WERI-Rb-1 (cell line): ENCODE data around the gene DMRTA1.
"Not testable (repeated sequence)": the region's sequence is repeated elsewhere in the genome, so short reads cannot be mapped to it uniquely, and the experiment has no call there.

Source experiments
- DNase-seq: peaks from one replicate; pipeline ENCODE4 v3.0.0-alpha.2; 2020
- H3K27ac ChIP-seq: fragments of 250-450 bp; sonication (Bioruptor Pico); 2 replicates; pipeline ENCODE4 v1.5.1; 2020; ENCODE audit warnings: mild to moderate bottlenecking, moderate library complexity
- H3K27me3 ChIP-seq: fragments of 250-450 bp; sonication (Bioruptor Pico); 2 replicates; pipeline ENCODE4 v1.5.1; 2021; ENCODE audit warnings: mild to moderate bottlenecking, low read depth, moderate library complexity; ENCODE audit not compliant: insufficient read depth, severe bottlenecking
- H3K36me3 ChIP-seq: fragments of 250-450 bp; sonication (Bioruptor Pico); 2 replicates; pipeline ENCODE4 v1.5.1; 2020; ENCODE audit warnings: mild to moderate bottlenecking, moderate library complexity
- H3K4me3 ChIP-seq: 2 replicates; pipeline ENCODE4 v1.5.1; 2011; ENCODE audit warnings: low read depth, mild to moderate bottlenecking, control low read depth, low read length
- H3K9me3 ChIP-seq: fragments of 250-450 bp; sonication (Bioruptor Pico); 2 replicates; pipeline ENCODE4 v1.5.1; 2021; ENCODE audit warnings: mild to moderate bottlenecking, moderate library complexity; ENCODE audit not compliant: severe bottlenecking
- CTCF ChIP-seq: IDR thresholded peaks from 2 replicates; pipeline ENCODE4 v1.5.1; 2011; ENCODE audit warnings: low read depth, mild to moderate bottlenecking, control low read depth, inconsistent platforms, low read length

DMRTA1 gene

GRCh38 chr9:22416692-22417060 is 29.9 kb upstream of the DMRTA1 start:
- no peak for DNase-seq
- TF ChIP-seq CTCF, result no peak
- H3K27me3 ChIP-seq, result peaks cover 5% of the 10 kb centered on the region
- no peak overlapping the region for H3K27ac ChIP-seq
- H3K4me3 ChIP-seq, result no peak overlapping the region
- no peaks in the 10 kb centered on the region for H3K9me3 ChIP-seq
- H3K36me3 ChIP-seq, result no peaks in the 10 kb centered on the region

- Histone ChIP-seq H3K36me3 (no peaks in the 10 kb centered on the region), H3K27ac (no peak overlapping the region), H3K9me3 (no peaks in the 10 kb centered on the region), H3K4me3 (no peak overlapping the region), H3K27me3 (peaks cover 6% of the 10 kb centered on the region)
- DNase-seq, result no peak
- no peak for TF ChIP-seq CTCF
These were observed 23.1 kb upstream of the DMRTA1 start for GRCh38 chr9:22423566-22423965.

GRCh38 chr9:22424616-22425015 is 22.0 kb upstream of the DMRTA1 start:
- H3K27me3 ChIP-seq, result peaks cover 6% of the 10 kb centered on the region
- no peak overlapping the region for H3K27ac ChIP-seq
- no peak for TF ChIP-seq CTCF
- no peaks in the 10 kb centered on the region for H3K36me3 ChIP-seq
- no peak for DNase-seq
- no peak overlapping the region for H3K4me3 ChIP-seq
- no peaks in the 10 kb centered on the region for H3K9me3 ChIP-seq

- no peak overlapping the region for H3K27ac ChIP-seq
- TF ChIP-seq CTCF, result no peak
- DNase-seq, result no peak
- no peaks in the 10 kb centered on the region for H3K36me3 ChIP-seq
- no peaks in the 10 kb centered on the region for H3K9me3 ChIP-seq
- H3K27me3 ChIP-seq, result peaks cover 11% of the 10 kb centered on the region
- H3K4me3 ChIP-seq, result no peak overlapping the region
These were observed 21.1 kb upstream of the DMRTA1 start for GRCh38 chr9:22425551-22425950.

GRCh38 chr9:22427226-22427880 is 19.3 kb upstream of the DMRTA1 start:
- Histone ChIP-seq H3K4me3 (no peak overlapping the region), H3K36me3 (no peaks in the 10 kb centered on the region), H3K9me3 (no peaks in the 10 kb centered on the region), H3K27ac (no peak overlapping the region), H3K27me3 (peaks cover 12% of the 10 kb centered on the region)
- no peak for DNase-seq
- no peak for TF ChIP-seq CTCF

GRCh38 chr9:22433691-22434090 is 12.9 kb upstream of the DMRTA1 start:
- Histone ChIP-seq H3K4me3 (no peak overlapping the region), H3K36me3 (no peaks in the 10 kb centered on the region), H3K27ac (no peak overlapping the region), H3K27me3 (peaks cover 9% of the 10 kb centered on the region), H3K9me3 (no peaks in the 10 kb centered on the region)
- DNase-seq, result no peak
- TF ChIP-seq CTCF, result no peak

GRCh38 chr9:22435252-22435651 is 11.4 kb upstream of the DMRTA1 start:
- H3K27ac ChIP-seq, DNase-seq, H3K9me3 ChIP-seq, H3K27me3 ChIP-seq, H3K4me3 ChIP-seq, H3K36me3 ChIP-seq: not testable (repeated sequence)

- H3K27me3 ChIP-seq, result peaks cover 11% of the 10 kb centered on the region
- not testable (repeated sequence) for H3K27ac ChIP-seq, H3K36me3 ChIP-seq, DNase-seq, H3K4me3 ChIP-seq, H3K9me3 ChIP-seq
These were observed 9.1 kb upstream of the DMRTA1 start for GRCh38 chr9:22437461-22438067.
